ENCODE data around the gene KLHL36.

KLHL36 gene

GRCh38 chr16:84647828-84648594 is at the start of gene KLHL36:
Gene KLHL36 (plus strand): TSS chr16:84648511. CDS start chr16:84650868, 2,357 bp downstream.
- no peak for DNase-seq (ENCODE audit: low read depth)

DNA sequence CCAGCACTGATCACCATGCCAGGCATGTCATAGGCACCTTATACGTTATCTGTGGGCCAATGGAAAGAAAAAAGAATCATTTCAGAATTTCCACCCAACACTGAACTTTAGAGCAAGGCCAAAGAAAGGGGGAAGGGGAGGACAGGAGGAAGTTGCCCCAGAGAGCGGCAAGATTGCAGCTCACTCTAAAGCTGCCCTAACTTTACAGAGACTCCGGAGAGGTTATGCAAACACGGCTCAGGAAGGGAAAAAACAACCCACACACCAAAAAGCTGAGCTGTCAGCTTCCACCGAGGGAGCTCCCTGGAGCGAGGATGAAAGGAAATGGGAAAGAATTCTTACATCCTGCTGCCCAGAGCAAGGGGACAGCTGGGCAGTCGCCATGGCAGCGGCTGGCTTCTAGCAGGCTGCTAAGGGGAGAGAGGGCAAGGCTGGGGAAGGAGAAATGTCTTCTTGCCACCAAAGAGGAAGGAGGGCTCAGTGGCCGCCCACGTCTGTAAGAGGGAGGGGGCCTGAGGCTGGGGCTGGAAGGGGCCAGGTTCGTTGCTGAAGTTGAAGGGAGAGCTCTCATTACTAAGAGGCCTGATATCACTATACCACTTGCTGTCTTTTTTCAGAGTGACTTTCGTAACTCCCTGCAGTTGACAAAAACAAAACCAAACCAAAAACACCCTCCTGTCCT is 48.6 kb upstream of the KLHL36 start:
- no peak for DNase-seq (ENCODE audit: low read depth)

- DNase-seq (ENCODE audit: low read depth) = no peak
Observed at GRCh38 chr16:84600343-84601229, 47.7 kb upstream of the KLHL36 start.

DNA sequence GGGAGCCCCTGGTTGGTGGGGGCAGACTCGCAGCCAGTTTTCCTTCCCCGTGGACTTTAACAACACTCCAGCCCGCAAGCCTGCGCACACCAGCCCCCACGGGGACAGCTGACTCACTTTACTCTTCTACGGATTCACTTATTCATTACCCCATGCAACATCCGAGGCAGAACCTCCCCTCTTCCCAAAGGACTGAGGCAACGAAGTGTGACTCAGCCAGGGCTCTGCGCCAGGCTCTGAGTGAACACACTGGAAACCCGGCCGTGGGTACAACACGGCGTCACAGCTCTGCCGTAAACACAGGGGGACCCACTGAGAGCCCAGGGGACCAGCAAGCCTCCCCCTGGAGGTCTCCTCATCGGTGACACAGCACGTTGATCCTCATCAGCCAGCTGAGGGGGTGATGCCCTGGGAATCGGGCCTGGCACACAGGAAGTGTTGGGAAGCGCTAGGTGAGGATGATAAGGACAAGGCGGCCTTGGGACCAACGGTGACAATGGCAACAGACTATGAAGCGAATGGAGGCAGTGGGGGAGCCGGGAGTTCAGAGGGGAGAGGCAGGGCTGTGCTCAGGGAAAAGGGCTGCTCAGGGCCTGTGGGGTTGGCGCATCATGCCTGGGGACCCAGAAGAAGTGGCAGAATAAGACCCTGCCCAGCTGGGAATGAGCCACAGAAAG is 45.0 kb upstream of the KLHL36 start:
- DNase-seq (ENCODE audit: low read depth) = no peak

GRCh38 chr16:84603940-84604339 is 44.4 kb upstream of the KLHL36 start:
- DNase-seq (ENCODE audit: low read depth) = no peak

DNA sequence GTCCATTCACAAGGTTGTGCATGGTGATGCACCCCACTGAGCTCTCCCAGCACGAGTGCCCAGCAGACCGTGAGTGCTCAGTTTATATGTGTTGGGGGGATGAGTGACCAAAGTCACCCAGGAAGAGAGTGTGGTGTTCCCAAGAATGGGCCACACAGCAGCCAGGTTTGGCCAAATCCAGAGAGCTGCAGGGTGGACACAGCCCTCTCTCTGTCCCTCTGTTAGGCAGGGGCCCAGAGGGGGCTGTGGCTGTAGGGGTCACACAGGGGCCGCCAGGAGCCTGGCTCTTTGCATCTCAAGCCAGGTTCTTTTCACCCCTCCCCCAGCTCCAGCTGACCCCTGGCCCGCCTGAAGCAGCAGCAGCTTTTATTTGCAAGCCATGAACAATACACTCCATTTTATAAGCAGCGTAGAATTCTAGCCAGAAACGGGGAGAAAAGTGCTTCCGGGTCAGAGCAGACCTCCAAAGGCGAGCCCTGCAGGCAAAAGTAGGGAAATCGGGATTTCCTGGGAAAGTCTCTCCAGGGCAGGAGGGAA is 43.8 kb upstream of the KLHL36 start:
- no peak for DNase-seq (ENCODE audit: low read depth)

- DNase-seq (ENCODE audit: low read depth) = no peak
Observed at GRCh38 chr16:84605339-84605848, 42.9 kb upstream of the KLHL36 start.

GRCh38 chr16:84606081-84606875 is 42.0 kb upstream of the KLHL36 start:
- DNase-seq (ENCODE audit: low read depth) = no peak

GRCh38 chr16:84607061-84607460 is 41.2 kb upstream of the KLHL36 start:
- no peak for DNase-seq (ENCODE audit: low read depth)

GRCh38 chr16:84607694-84608093 is 40.6 kb upstream of the KLHL36 start:
- DNase-seq (ENCODE audit: low read depth) = peak; percentile 77

DNA sequence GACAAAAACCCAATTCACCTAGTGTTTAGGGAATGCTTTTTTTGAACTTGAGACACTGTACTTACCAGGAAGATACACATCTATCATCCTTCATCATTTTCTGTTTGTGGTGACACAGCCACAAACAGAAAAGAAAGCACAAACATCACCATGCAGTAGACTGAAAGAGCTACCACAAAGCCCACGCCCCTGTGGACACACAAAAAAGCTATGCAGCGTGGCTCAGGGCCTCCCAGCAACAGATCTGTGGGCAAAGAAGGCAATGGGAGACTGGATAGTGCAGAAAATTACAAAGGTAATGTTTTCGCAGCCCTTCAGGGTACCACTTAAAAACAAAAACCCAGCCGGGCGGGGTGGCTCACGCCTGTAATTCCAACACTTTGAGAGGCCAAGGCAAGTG is 40.0 kb upstream of the KLHL36 start:
- no peak for DNase-seq (ENCODE audit: low read depth)

GRCh38 chr16:84609563-84610177 is 38.6 kb upstream of the KLHL36 start:
- DNase-seq (ENCODE audit: low read depth) = no peak

GRCh38 chr16:84610376-84610775 is 37.9 kb upstream of the KLHL36 start:
- no peak for DNase-seq (ENCODE audit: low read depth)

GRCh38 chr16:84611041-84611440 is 37.3 kb upstream of the KLHL36 start:
- no peak for DNase-seq (ENCODE audit: low read depth)

DNA sequence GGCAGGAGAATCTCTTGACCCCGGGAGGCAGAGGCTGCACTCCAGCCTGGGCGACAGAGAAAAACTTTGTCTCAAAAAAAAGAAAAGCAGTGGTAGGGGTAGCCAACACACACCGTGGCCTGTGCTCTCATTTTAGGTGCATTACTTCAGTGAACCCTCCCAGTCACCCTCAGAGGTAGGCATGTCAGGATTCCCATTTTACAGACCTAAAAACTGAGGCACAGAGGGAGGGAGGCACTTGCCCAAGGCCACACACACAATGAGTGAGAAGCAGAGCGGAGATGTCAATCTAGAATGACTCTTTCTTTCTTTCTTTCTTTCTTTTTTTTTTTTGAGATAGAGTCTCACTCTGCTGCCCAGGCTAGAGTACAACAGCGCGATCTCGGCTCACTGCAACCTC is 35.6 kb upstream of the KLHL36 start:
- DNase-seq (ENCODE audit: low read depth) = no peak

- DNase-seq (ENCODE audit: low read depth) = no peak
Observed at GRCh38 chr16:84613408-84614072, 34.8 kb upstream of the KLHL36 start.

DNA sequence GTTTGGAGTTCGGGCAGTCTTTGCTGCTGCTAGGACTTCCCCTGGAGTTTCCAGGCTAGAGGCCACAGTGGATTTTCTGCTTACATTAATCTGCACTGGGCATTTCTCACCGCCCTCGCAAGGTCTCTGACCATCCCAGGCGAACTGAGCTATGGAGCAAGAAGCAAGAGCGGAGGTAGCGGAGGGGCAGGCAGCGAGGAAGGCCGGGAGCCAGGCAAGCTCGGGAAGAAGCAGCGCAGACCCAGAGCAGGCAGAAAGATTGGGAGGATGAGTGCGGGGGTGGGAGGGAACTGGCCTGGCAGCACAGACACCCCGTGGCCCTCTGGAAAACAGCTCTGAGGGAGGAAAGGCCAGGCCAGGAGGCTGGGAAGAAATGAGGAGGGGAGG is 34.2 kb upstream of the KLHL36 start:
- no peak for DNase-seq (ENCODE audit: low read depth)

DNA sequence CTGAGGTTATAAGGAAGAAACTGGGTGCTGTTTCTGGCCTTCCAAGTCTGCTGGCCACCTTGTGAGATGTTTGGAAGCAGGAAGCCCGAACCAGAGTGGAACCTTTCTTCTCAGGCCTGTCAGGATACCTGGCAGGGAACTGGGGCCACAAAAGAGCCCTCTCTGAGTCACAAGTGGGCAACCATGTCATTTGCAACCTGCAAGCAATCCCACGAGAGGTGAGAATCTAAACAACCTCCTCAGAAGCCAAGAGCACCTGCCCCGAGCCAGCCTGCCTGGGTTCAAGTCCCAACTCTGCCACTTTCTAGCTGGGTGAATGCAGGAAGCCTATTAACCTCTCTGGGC is 33.7 kb upstream of the KLHL36 start:
- no peak for DNase-seq (ENCODE audit: low read depth)

GRCh38 chr16:84614968-84615813 is 33.1 kb upstream of the KLHL36 start:
- DNase-seq (ENCODE audit: low read depth) = no peak
